GM18505 (cell line): Measurements from ENCODE around the gene CD300E.

Source experiments
- ATAC-seq: cut with Tn5 transposase; IDR thresholded peaks from one replicate; pipeline ENCODE4 v1.9.1; 2021; ENCODE audit not compliant: unreplicated experiment
- POLR2A ChIP-seq: IDR thresholded peaks from 4 replicates; pipeline ENCODE4 v1.6.1; 2011; ENCODE audit warnings: borderline replicate concordance; ENCODE audit not compliant: insufficient read depth, insufficient read length; ENCODE audit errors: extremely low read depth

Gene CD300E

DNA sequence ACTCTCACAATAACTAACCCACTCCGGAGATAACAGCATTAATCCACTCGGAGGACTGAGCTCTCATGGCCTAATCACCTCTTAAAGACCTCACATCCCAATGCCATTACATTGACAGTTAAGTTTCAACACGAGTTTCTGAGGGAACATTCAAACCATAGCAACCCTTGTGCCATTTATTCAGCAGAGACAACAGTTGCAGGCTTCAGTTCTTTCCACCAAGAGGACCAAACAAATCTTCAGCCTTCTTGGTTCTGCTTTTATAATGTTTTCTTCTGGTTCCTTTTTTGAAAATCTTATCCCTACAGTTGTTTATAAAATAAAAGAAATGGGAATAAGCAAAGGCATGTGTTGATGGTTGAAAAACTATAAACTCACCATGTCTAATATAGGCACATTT, 2.1 kb upstream of the CD300E start:
- TF ChIP-seq POLR2A = no peak
- no peak for ATAC-seq

DNA sequence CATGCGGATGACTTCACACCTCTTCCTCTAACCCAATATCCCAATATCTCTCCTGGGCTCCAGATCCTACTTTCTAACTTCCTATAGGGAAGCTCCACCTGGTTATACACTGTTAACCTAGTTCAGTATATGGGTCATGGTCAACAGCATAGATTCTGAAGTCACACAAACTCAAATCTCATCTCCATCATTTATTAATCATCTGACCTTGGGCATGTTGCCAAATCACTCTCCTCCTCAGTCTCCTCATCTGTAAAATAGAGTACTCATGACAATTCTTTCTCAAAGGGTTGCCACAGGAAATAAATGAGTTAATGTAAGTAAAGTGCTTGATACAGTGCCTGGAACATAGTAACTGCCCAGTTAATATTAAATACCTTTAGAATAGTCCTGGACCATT, 593 bp upstream of the CD300E start:
- no peak for TF ChIP-seq POLR2A
- no peak for ATAC-seq

- ATAC-seq = no peak
- TF ChIP-seq POLR2A = no peak
These were observed 4.4 kb downstream of the CD300E start for GRCh38 chr17:74619077-74619673.

- ATAC-seq = no peak
- TF ChIP-seq POLR2A = no peak
These were observed 5.1 kb downstream of the CD300E start for GRCh38 chr17:74618451-74618850.

- no peak for ATAC-seq
- TF ChIP-seq POLR2A = no peak
These were observed 6.8 kb downstream of the CD300E start for GRCh38 chr17:74616696-74617095.

- no peak for TF ChIP-seq POLR2A
These were observed 11.5 kb downstream of the CD300E start for GRCh38 chr17:74612046-74612445.

GRCh38 chr17:74610108-74610507, 13.4 kb downstream of the CD300E start:
- no peak for ATAC-seq
- TF ChIP-seq POLR2A = no peak

More at GRCh38 chr17:74612046-74612445, 11.5 kb downstream of the CD300E start:
- no peak for ATAC-seq

DNA sequence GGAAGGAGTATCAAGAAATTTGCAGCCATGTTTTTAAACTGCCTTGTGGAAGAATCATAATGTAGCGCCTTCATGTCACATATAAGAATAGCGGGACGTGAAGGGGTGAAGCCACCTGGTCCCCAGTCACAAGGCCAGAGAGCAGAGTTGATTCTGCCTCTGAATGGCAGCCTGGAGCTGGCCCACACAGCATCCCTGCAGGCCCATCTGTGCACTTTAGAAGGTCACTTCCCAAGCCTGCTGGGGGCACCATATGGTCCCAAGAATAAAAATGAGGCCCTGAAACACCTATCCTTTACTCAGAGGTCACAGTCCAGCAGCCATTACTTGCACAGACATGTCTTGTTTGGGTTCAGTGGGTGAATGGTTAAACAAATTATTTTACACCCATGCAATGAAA, 15.0 kb downstream of the CD300E start:
- no peak for TF ChIP-seq POLR2A
- ATAC-seq = no peak

DNA sequence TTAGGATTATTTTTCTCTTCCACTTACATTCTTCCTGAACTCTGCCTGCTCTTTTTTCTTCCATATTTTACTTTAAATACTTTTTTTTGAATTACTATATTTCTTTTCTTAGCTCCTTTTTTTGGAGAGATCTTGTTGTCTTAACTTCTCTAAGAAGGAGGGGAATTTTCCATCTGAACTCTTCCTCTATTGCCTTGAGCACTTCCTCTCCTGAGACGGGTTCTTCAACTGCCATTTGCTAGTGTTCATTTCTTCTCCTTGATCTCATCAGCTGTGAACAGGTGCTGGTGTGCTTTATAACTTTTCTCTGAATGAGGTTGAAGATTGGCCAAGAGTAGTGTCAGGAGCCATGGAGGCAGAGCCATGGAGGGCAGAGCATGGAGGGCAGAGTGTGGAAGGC, 16.3 kb downstream of the CD300E start:
- ATAC-seq = no peak
- no peak for TF ChIP-seq POLR2A

GRCh38 chr17:74606050-74606449, 17.5 kb downstream of the CD300E start:
- no peak for ATAC-seq
- TF ChIP-seq POLR2A = no peak

DNA sequence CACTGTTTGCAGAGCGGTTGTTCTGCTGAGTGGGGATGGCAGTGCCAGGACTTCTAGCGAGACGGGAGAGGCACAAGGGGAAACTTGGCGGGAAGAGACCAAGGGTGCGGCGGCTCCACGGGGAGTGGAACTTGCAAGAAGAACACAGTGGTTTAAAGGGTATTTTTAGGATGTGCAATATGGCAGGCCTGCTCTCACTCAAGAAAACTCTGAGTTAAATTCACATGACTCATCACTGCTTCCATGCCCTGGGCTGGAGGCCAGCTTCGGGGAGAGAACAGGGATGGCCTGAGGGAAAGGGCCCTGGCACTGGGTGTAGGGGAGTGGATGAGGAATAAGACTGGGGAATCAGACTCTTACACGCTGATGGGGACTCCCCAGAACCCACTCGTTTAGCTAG, 18.2 kb downstream of the CD300E start:
- no peak for ATAC-seq
- TF ChIP-seq POLR2A = no peak

DNA sequence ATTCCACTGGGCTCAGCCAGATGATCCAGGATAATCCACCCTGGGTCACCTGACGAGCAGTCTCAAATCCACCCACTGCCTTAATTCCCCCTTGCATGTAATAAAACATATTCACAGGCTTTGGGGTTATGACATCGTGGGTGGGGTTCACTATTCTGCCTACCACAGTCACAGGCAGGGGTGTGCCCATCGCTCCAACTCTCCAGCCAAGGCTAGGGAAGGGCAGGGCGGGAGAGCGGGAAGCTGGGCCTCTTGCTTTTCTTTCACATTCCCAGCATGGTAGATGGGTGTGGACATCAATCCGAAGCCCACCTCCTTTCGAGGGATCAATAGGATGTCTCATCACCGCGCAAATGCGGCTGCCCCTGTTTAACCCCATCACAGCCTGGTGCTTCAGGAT, 18.8 kb downstream of the CD300E start:
- ATAC-seq = no peak

GRCh38 chr17:74604200-74604599, 19.3 kb downstream of the CD300E start:
- no peak for TF ChIP-seq POLR2A
- ATAC-seq = no peak

More for the DNA sequence above, 18.8 kb downstream of the CD300E start:
- no peak for TF ChIP-seq POLR2A

DNA sequence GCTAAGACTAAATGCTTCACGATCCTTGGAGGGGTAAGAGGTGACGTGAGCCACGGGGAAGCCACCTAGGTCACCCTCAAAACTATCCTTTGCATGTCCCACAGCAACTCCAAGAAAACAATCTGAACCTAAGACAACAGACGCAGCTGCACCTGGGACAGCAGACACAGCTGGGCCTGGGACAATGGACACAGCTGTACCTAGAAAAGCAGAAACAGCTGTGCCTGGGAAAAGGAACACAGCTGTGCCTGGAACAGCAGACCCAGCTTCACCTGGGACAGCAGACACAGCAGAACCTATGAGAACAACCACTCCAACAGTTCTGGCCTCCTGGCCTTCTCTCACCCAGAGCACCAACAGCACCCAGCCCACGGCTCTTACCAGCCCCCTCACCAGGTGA, 19.8 kb downstream of the CD300E start:
- no peak for ATAC-seq
- no peak for TF ChIP-seq POLR2A
